HT-29 (cell line): ENCODE data around the gene PRR5. TPM values are rescaled to one million over a fixed set of nuclear protein-coding genes. Genes with fewer than 3 reads are reported as not detected.
A peak's percentile ranks its signal among the peaks of the same experiment; 100 is the strongest.
"Not testable (repeated sequence)": the region's sequence is repeated elsewhere in the genome, so short reads cannot be mapped to it uniquely, and the experiment has no call there.

ENCODE experiments used
- DNase-seq: peaks from one replicate; pipeline ENCODE4 v3.0.0-alpha.2; 2015; ENCODE audit warnings: low spot score
- total RNA-seq: library from RNA; depleted of rRNA; stranded (reverse); fragments of >200 nt; shearing (Covaris generic); gene quantifications from 2 replicates; pipeline ENCODE4 v1.2.3, GENCODE V29; 2014

PRR5 gene
- total RNA-seq, 1 experiment from 2014 or later, result 16.9 TPM

DNA sequence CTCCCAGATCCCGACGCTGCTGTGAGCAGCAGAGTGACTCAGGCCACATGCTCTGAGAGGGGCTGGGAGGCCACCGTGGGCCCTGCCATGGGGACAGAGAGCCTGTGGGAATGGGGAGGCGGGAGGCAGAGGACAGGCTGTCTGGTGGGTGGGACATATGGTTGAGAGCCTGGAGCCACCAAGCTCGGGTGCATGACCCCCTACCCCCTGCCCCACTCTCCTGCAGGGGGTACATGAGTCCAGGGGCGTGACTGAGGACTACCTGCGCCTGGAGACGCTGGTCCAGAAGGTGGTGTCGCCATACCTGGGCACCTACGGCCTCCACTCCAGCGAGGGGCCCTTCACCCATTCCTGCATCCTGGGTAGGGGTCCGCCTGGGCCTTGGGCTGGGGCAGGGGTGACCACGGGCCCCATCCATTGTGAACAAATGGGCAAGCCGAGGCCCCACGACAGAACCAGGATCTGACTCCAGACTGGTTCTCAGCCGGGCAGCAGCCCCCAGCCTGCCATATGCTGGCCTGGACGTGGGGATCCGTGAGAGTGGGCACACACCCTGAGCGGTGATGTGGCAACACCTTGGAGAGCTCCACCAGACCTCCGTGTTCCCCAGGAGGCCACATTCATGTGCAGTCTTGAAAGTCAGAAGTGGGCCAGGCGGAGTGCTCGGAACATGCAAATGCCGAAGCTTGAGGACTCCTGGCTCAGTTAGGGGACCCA lies 33.0 kb downstream of the PRR5 start:
- no peak for DNase-seq

DNA sequence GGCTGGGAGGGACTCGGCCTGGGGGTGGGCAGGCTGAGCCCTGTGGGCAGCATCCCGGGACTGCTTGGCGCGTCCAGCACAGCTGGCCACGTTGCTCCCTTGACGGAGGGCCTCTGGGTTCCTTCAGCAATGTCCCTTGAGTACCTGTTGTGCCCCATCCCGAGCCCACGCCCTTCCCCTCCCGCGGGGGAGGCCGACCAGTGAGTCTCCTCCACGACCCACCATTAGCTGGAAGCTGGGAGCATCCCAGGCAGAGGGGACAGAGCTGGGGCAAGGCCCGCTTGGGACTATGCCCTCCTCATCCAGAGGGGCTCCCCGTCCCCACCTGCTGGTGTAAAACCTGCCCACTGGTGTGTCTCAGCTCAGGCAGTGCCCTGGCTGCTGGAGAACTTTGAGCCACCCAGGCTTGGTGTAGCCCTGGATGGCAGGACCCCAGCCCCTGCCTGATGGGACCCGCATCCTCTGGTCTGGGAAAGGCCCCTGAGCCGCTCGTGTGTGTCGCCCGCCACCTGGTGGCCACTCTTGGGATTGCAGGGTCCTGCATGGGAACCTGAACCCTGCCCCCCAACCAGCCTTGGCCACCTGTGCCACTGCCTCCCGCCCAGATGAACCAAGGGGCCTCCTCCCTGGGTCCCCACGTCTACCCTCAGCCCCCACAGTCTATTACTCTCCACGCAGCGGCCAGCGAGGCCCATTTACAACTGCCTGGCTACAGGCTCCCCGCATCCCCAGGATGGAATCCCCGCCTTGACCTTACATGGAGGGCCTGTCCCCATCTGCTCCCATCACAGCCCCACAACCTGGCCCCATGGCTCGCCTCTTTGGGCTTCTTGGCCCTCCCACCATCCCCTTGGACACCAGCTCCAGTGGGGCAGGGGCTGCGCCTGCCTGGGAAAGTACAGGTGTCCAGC lies 33.8 kb downstream of the PRR5 start:
- DNase-seq, result peak; percentile 56

- no peak for DNase-seq
These were observed 34.8 kb downstream of the PRR5 start for GRCh38 chr22:44736581-44737405.

DNA sequence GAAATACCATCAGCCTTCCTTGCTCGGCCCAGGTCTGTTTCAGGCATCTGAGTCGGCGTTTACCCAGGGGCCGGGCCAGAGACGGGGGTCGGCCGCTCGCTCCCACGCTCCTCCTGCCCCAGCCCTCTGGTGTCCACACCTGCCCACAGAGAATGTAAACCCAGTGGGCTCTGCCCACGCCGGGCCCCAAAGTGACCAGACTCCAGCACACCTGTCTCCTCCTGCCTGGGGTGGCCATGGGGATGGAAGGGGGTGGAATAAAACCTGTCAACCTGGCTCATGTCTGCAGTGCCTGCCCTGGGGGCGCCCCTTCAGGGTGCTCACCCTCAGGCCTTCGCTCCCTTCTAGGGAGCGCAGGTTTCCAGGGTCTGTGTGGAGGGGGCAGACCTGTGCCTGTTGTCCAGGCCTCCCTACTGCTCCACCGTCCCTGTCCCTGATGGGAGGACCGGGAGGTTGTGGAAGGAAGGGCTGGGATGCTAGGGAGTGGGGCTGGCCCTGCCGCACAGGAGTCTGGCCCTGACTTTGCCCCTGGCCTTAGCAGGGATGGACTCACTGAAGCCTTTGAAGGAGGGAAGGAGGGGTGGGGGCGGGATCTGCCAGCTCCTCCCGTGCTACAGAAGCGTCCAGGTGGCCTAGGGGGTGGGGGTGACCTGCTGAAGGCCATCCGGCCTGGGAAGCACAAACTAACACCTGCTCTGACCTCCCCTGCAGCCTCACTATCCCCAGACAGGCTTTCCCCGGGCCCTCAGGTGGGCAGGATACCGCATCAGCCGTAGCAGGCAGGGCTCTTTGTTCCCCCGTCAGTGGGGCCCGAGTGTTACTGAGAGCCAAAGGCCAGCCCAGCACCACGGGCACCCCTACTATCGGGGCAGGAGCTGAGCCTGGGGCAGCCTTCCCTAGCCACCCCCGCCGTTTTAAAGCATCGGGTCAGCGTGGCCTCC lies 35.7 kb downstream of the PRR5 start:
- DNase-seq, result no peak

- peak; percentile 26 for DNase-seq
These were observed 36.3 kb downstream of the PRR5 start for GRCh38 chr22:44738347-44738715.

DNA sequence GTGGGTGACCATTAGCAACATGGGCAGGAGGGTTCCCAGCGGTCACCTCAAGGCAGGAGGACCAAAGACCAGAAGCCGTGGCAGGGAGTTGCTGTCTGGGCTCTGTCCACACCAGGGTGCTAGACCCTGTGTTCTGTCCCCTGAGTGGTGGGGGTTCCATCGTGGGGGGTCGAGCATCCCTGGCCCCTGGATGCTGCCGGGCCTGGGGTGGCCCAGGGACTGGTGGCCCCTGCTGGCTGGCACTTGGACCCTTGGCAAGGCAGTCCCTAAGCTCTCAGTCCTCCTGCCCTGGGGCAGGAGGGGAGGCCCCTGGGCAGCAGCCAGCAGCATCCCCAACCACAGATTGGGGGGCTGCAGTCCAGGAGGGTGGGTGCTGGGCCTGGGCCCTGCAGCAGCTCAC lies 37.0 kb downstream of the PRR5 start:
- no peak for DNase-seq

DNA sequence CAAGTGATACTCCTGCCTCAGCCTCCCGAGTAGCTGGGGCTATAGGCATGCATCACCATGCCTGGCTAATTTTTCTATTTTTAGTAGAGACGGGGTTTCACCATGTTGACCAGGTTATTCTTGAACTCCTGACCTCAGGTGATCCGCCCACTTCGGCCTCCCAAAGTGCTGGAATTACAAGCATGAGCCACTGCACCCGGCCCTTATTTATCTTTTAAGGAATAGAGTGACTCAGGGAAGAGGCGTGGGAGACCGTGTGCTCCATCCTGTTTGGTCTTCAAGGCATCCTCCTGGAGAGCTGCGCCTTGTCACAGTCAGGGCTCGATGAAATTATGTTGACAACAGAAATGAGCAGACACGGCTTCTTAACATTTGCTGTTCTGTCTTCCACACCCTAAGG lies 37.7 kb downstream of the PRR5 start:
- peak; percentile 46 for DNase-seq

DNA sequence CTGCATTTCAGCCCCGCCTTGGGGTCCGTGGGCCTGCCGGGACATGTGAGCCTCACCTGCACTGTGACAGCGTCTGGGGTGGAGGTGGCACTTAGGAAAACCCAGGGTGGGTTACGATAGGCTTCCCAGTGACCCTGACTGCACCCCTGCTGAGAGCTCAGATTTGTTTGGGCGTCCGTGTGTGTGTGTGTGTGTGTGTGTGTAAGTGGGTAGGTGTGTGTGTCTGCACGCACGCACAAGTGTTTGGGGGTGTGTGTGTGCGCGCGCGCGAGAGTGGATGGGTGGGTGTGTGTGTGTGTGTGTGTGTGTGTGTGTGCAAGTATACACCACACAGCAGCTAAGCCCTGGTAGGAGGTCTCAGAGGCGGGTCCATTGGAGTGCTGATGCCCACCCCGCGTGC lies 38.3 kb downstream of the PRR5 start:
- no peak for DNase-seq

DNA sequence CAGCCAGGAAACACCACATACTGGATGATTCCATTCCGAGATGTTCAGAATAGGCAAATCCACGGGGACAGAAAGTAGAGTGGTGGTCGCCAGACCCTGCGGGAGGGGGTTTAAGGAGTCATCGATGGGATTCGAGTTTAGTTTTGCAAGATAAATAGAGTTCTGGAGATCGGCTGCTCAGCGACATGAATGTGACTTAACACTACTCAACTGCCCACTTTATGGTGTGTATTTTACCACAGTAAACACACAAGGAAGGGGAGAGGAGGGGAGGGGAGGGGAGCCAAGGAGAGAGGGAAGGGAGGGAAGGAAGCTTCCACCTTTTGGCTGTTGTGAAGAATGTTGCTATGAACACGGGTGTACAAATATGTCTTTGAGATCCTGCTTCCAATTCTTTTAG lies 39.9 kb downstream of the PRR5 start:
- DNase-seq, result no peak

- DNase-seq, result no peak
These were observed 41.2 kb downstream of the PRR5 start for GRCh38 chr22:44743247-44743646.

DNA sequence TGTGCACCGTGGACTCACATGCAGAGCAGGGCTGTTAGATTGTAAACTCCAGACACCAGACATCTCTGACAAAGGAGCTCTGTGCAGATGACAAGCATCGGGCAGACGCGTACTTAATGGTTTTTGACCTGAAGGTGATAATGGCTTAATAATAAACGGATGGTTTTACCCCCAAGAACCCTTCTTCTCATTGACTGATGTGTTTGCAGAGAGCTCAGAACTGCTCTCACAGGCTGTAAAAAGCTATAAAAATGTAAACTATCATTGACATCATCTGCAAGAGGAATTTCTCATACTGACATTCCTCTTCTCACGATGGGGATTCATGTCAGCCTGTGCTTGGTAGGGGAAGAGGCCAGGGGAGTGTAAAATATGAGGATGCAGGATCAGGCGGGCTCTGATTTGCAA lies 41.8 kb downstream of the PRR5 start:
- DNase-seq, result no peak

DNA sequence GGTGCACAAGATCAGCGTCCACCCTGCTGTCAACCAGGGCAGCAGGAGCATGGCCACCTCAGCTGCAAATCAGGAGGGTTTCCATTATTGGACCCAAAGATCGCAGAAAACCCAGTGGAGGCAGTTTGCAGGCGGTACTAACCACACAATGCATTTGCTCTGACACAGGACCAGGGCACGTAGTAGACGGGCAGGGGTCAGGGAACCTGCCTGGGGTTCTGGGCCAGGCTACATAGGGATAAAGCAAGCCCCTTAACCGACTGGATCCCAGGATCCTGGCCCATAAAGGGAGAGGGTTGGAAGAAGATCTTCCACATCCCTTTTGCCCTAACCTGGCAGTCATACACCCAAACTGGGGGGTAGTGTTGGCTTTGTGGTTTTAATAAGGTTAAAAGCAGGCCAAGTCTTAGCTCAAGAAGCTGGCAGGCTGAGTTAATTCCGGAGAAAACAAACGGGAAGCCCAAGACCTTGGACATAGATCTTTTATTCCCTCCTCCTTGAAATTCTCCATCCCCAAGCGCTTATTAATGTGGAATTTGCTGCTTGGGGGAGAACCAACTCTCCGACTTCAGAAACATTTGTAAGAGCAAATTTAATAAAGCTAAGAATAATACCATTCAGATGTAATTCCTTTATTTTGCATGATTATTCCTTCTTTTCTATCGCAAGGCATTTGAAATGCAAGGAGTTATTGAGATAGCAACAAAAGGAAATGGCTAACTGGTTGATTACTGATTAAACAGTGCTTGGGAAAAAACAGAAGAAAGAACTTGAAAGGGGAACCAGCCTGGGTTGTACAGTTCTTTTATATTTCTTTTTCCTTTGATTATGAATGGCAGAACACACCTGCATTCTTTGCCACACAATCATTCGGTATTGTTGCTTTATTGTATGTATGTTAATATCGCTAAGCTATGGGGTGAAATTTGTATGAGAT lies 44.1 kb downstream of the PRR5 start:
- DNase-seq, result no peak

- not testable (repeated sequence) for DNase-seq
These were observed 45.8 kb downstream of the PRR5 start for GRCh38 chr22:44747784-44748127.

DNA sequence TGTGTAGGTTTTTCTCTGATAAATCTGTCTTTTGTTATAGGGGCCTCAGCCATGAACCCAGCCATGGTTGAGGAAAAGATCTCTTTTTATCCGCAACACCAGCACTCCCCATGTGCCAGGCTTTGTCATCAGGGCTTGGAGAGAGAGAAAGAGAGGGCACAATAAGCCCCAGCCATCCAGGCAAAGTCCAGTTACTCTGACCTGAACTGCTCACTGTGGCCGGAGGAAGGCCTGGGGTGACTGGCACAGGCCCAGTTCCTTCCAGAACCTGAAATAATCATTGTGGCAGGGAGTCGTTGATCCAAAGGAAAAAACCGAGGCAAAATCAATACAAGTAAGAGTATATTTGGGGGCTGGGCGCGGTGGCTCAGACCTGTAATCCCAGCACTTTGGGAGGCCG lies 46.5 kb downstream of the PRR5 start:
- DNase-seq, result no peak

DNA sequence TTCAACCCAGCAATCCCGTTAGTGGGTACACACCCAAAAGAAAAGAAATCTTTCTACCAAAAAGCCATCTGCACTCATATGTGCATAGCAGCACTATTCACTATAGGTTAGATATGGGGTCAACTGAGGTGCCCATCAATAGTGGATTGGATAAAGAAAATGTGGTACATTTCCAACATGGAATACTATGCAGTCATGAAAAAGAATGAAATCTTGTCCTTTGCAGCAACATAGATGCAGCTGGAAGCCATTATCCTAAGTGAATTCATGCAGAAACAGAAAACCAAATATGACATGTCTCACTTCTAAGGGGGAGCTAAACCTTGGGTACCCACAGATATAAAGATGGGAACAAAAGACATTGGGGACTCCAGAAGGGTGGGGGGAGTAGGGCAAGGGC lies 48.5 kb downstream of the PRR5 start:
- DNase-seq, result no peak

DNA sequence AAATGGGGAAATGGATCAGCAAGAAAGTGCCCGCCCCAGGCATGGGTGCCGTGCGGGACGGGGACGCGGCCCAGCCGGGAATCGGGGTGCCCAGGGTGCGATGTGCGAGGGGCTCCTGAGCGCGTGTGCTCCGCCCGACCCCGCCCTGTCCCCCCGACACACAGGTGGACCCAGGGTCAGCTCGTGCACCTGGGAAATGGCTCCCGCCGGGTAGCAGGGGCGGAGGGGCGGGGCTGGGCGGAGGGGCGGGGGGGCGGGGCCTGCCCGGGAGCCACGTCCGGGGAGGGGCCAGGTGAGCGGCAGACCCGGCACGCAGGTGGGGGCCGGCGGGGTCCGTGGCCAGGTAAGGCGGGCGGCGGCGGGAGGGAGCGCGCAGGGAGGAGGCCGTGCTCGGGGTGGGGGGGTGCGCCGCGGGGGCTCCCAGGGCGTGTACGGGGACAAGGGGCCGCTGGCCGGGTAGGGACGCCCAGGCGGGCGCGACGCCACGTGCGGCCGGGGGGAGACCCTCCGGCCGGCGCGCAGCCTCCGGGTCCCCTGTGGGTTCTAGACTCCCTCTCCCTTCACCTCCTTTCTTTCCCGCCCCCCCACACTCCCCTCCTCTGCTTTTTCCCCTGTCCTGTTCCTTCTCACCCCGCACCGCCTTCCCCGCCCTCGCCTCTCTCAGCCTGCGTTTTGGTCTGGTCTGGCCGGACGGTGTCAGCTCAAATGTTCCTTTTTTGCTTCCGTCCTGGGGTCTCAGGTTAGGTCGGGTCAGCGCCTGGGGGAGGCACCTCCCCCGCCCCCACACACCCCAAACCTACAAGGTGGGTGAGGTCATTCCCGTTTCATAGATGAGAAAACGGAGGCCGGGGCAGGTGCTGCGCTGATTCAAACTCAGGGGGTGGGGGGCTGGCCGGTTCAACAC lies 50.5 kb downstream of the PRR5 start, which contains the start of gene ARHGAP8:
Gene ARHGAP8, plus strand, starts transcription at position 291 of the 904 bp plus-strand sequence. CDS start 33,953 bp downstream, outside the sequence.
- no peak for DNase-seq

DNA sequence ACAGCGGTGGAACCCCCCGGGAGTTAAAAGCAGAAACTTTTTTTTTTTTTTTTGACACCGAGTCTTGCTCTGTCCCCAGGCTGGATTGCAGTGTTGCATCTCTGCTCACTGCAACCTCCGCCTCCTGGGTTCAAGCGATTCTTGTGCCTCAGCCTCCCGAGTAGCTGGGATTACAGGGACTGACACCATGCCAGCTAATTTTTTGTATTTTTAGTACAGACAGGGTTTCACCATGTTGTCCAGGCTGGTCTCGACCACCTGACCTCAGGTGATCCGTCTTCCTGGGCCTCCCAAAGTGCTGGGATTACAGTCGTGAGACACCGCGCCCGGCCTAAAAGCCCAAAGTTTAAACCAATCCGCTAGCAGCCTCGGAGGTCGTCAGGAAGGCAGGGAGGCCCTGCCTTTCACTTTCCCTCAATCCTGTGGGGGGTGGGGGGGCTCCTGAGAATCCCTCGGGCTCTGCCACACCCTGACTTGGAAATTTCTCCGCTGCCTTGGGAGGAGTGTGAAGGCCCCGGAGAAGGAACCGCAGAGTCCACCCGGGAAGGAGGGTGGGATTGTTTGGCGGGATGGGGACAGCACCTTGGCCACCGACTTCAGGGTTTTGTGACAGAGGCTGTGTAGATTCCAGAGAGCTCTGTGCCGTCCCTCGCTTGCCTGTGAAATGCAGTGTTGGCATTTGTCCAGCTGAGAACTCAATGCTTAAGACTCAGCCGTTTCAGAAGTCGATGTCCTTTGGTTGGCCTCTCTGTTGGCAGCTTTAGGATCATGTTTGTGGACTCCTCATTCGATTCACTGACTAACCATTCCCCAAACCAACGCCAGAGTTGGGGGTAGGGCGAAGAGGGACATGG lies 51.4 kb downstream of the PRR5 start:
- peak; percentile 50 for DNase-seq

DNA sequence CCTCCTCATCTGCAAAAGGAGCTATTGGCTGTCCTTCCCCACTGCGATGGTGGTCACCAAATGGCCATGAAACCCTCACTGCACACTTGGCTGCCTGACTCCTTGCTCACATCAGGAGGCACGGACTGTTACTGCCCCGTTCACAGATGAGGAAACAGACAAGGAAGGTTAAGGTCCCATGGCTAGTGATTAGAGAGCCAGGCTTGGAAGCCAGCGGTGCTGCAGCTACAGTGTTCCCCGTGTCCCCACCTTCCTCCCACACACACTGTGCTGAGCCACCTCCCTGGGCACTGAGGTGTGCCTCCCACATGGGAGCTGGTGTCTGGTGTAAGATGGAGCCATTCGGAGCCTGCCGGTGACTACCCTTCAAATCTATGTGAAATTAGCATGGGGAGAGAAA lies 53.0 kb downstream of the PRR5 start:
- peak; percentile 19 for DNase-seq
